ENCODE data around the gene IDI2.

The IDI2 gene

GRCh38 chr10:1056326-1057105, 30.9 kb upstream of the IDI2 start, which contains the start of gene WDR37:
Gene WDR37 (plus strand): TSS chr10:1056385. CDS start chr10:1072156, 15,771 bp downstream.
- DNase-seq (peak; percentile 84 to 87 (median 84)), ATAC-seq (replicated peaks) (peak; percentile 93)
- Mint-ChIP-seq H3K9me3 (no peaks in the 10 kb centered on the region), H3K36me3 (ENCODE audit: insufficient read depth) (peaks cover 50% of the 10 kb centered on the region), H3K4me3 (peak within 1 kb of the TSS; percentile 99), H3K27ac (peak within 1 kb of the TSS; percentile 97 to 98), H3K27me3 (no peaks in the 10 kb centered on the region), H3K4me1 (ENCODE audit: low read depth in 2 of 2) (peaks cover 57 to 86% of the 10 kb centered on the region in 2 donors)

GRCh38 chr10:1054684-1055083, 29.0 kb upstream of the IDI2 start:
- Mint-ChIP-seq H3K4me1 (ENCODE audit: low read depth in 2 of 2) (peaks cover 46 to 67% of the 10 kb centered on the region in 2 donors), H3K9me3 (no peaks in the 10 kb centered on the region), H3K27ac (peak overlapping the region in 1 of 2 donors; percentile 97), H3K4me3 (peak overlapping the region; percentile 99), H3K36me3 (ENCODE audit: insufficient read depth) (peaks cover 60% of the 10 kb centered on the region), H3K27me3 (no peaks in the 10 kb centered on the region)
- DNase-seq (no peak), ATAC-seq (replicated peaks) (no peak)

- H3K4me1 Mint-ChIP-seq (ENCODE audit: low read depth in 2 of 2), result peaks cover 34 to 49% of the 10 kb centered on the region in 2 donors
- ATAC-seq (replicated peaks), result no peak
- H3K27ac Mint-ChIP-seq, result peak overlapping the region in 1 of 2 donors; percentile 99
- peak; percentile 29 to 33 (median 30) for DNase-seq
- peak overlapping the region; percentile 93 to 94 for H3K4me3 Mint-ChIP-seq
- H3K27me3 Mint-ChIP-seq, result no peaks in the 10 kb centered on the region
- H3K36me3 Mint-ChIP-seq (ENCODE audit: insufficient read depth), result peaks cover 62% of the 10 kb centered on the region
- H3K9me3 Mint-ChIP-seq, result no peaks in the 10 kb centered on the region
Observed at GRCh38 chr10:1050554-1050953, 24.9 kb upstream of the IDI2 start.

- DNase-seq (no peak), ATAC-seq (replicated peaks) (no peak)
- Mint-ChIP-seq H3K9me3 (no peaks in the 10 kb centered on the region), H3K36me3 (ENCODE audit: insufficient read depth) (peaks cover 64% of the 10 kb centered on the region), H3K4me1 (ENCODE audit: low read depth in 2 of 2) (peaks cover 36 to 50% of the 10 kb centered on the region in 2 donors), H3K27me3 (no peaks in the 10 kb centered on the region), H3K27ac (peak overlapping the region; percentile 99), H3K4me3 (peak overlapping the region; percentile 93 to 94)
Observed at GRCh38 chr10:1050145-1050544, 24.5 kb upstream of the IDI2 start.

- no peaks in the 10 kb centered on the region for H3K27me3 Mint-ChIP-seq
- peaks cover 40 to 50% of the 10 kb centered on the region in 2 donors for H3K4me1 Mint-ChIP-seq (ENCODE audit: low read depth in 2 of 2)
- H3K27ac Mint-ChIP-seq, result peak overlapping the region; percentile 99
- peaks cover 66% of the 10 kb centered on the region for H3K36me3 Mint-ChIP-seq (ENCODE audit: insufficient read depth)
- ATAC-seq (replicated peaks) (no peak), DNase-seq (no peak)
- H3K4me3 Mint-ChIP-seq, result peak overlapping the region; percentile 93 to 94
- H3K9me3 Mint-ChIP-seq, result no peaks in the 10 kb centered on the region
Observed at GRCh38 chr10:1049425-1049958, 23.8 kb upstream of the IDI2 start.

GRCh38 chr10:1048732-1049424, 23.2 kb upstream of the IDI2 start, which contains the start of gene IDI1:
Gene IDI1 (minus strand): TSS chr10:1049119. CDS start chr10:1049003, 116 bp downstream.
- ATAC-seq (replicated peaks) (peak; percentile 77), DNase-seq (peak; percentile 97 to 98 (median 97))
- H3K27me3 Mint-ChIP-seq, result no peaks in the 10 kb centered on the region
- peaks cover 42 to 52% of the 10 kb centered on the region in 2 donors for H3K4me1 Mint-ChIP-seq (ENCODE audit: low read depth in 2 of 2)
- peaks cover 67% of the 10 kb centered on the region for H3K36me3 Mint-ChIP-seq (ENCODE audit: insufficient read depth)
- no peaks in the 10 kb centered on the region for H3K9me3 Mint-ChIP-seq
- peak within 1 kb of the TSS; percentile 93 to 94 for H3K4me3 Mint-ChIP-seq
- peak within 1 kb of the TSS; percentile 99 for H3K27ac Mint-ChIP-seq

GRCh38 chr10:1048349-1048731, 22.7 kb upstream of the IDI2 start:
- Mint-ChIP-seq H3K4me1 (ENCODE audit: low read depth in 2 of 2) (peaks cover 42 to 52% of the 10 kb centered on the region in 2 donors), H3K36me3 (ENCODE audit: insufficient read depth) (peaks cover 67% of the 10 kb centered on the region), H3K9me3 (no peaks in the 10 kb centered on the region), H3K27me3 (no peaks in the 10 kb centered on the region), H3K27ac (peak overlapping the region; percentile 99), H3K4me3 (peak overlapping the region; percentile 93 to 94)
- ATAC-seq (replicated peaks) (peak; percentile 19), DNase-seq (peak in 1 of 3 experiments; percentile 64)

- peaks cover 67% of the 10 kb centered on the region for H3K36me3 Mint-ChIP-seq (ENCODE audit: insufficient read depth)
- DNase-seq (no peak), ATAC-seq (replicated peaks) (no peak)
- H3K27ac Mint-ChIP-seq, result peak overlapping the region; percentile 99
- H3K4me1 Mint-ChIP-seq (ENCODE audit: low read depth in 2 of 2), result peaks cover 40 to 51% of the 10 kb centered on the region in 2 donors
- no peaks in the 10 kb centered on the region for H3K9me3 Mint-ChIP-seq
- H3K27me3 Mint-ChIP-seq, result no peaks in the 10 kb centered on the region
- peak overlapping the region; percentile 93 to 94 for H3K4me3 Mint-ChIP-seq
Observed at GRCh38 chr10:1047937-1048336, 22.3 kb upstream of the IDI2 start.

- Mint-ChIP-seq H3K27me3 (no peaks in the 10 kb centered on the region), H3K36me3 (ENCODE audit: insufficient read depth) (peaks cover 74% of the 10 kb centered on the region), H3K27ac (peak overlapping the region; percentile 89 to 94), H3K4me1 (ENCODE audit: low read depth in 2 of 2) (peaks cover 37 to 40% of the 10 kb centered on the region in 2 donors), H3K9me3 (no peaks in the 10 kb centered on the region), H3K4me3 (peak overlapping the region; percentile 74 to 85)
- ATAC-seq (replicated peaks) (no peak), DNase-seq (no peak)
Observed at GRCh38 chr10:1045415-1045814, 19.8 kb upstream of the IDI2 start.

- H3K27ac Mint-ChIP-seq, result peak overlapping the region; percentile 89 to 94
- DNase-seq (no peak), ATAC-seq (replicated peaks) (no peak)
- peaks cover 39 to 43% of the 10 kb centered on the region in 2 donors for H3K4me1 Mint-ChIP-seq (ENCODE audit: low read depth in 2 of 2)
- no peaks in the 10 kb centered on the region for H3K9me3 Mint-ChIP-seq
- no peaks in the 10 kb centered on the region for H3K27me3 Mint-ChIP-seq
- H3K36me3 Mint-ChIP-seq (ENCODE audit: insufficient read depth), result peaks cover 75% of the 10 kb centered on the region
- peak overlapping the region; percentile 74 to 85 for H3K4me3 Mint-ChIP-seq
Observed at GRCh38 chr10:1044964-1045363, 19.3 kb upstream of the IDI2 start.

- no peak for ATAC-seq (replicated peaks)
- Mint-ChIP-seq H3K4me1 (ENCODE audit: low read depth in 2 of 2) (peaks cover 38 to 43% of the 10 kb centered on the region in 2 donors), H3K4me3 (peak overlapping the region; percentile 74 to 85), H3K27me3 (no peaks in the 10 kb centered on the region), H3K36me3 (ENCODE audit: insufficient read depth) (peaks cover 68% of the 10 kb centered on the region), H3K27ac (peak overlapping the region; percentile 89 to 94), H3K9me3 (no peaks in the 10 kb centered on the region)
- DNase-seq, result no peak
Observed at GRCh38 chr10:1044146-1044545, 18.5 kb upstream of the IDI2 start.

GRCh38 chr10:1043532-1043995, 17.9 kb upstream of the IDI2 start:
- Mint-ChIP-seq H3K27ac (peak overlapping the region; percentile 89 to 94), H3K4me3 (peak overlapping the region; percentile 74 to 85), H3K4me1 (ENCODE audit: low read depth in 2 of 2) (peaks cover 36 to 43% of the 10 kb centered on the region in 2 donors), H3K36me3 (ENCODE audit: insufficient read depth) (peaks cover 62% of the 10 kb centered on the region), H3K9me3 (no peaks in the 10 kb centered on the region), H3K27me3 (no peaks in the 10 kb centered on the region)
- DNase-seq (peak in 1 of 3 experiments; percentile 13), ATAC-seq (replicated peaks) (peak; percentile 32)

- DNase-seq (no peak), ATAC-seq (replicated peaks) (no peak)
- H3K4me3 Mint-ChIP-seq, result no peak overlapping the region
- peaks cover 64% of the 10 kb centered on the region for H3K36me3 Mint-ChIP-seq (ENCODE audit: insufficient read depth)
- H3K9me3 Mint-ChIP-seq, result no peaks in the 10 kb centered on the region
- no peaks in the 10 kb centered on the region for H3K27me3 Mint-ChIP-seq
- no peak overlapping the region for H3K27ac Mint-ChIP-seq
- peaks cover 29 to 33% of the 10 kb centered on the region in 2 donors for H3K4me1 Mint-ChIP-seq (ENCODE audit: low read depth in 2 of 2)
Observed at GRCh38 chr10:1041514-1041913, 15.9 kb upstream of the IDI2 start.
